Inferior parietal cortex (tissue), 1 donor: Measurements from ENCODE around the gene IL22.

Experiments
- DNase-seq: peaks from one replicate; pipeline ENCODE4 v3.0.0-alpha.2; 2016; ENCODE audit errors: extremely low spot score

The IL22 gene, protein sequence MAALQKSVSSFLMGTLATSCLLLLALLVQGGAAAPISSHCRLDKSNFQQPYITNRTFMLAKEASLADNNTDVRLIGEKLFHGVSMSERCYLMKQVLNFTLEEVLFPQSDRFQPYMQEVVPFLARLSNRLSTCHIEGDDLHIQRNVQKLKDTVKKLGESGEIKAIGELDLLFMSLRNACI

DNA sequence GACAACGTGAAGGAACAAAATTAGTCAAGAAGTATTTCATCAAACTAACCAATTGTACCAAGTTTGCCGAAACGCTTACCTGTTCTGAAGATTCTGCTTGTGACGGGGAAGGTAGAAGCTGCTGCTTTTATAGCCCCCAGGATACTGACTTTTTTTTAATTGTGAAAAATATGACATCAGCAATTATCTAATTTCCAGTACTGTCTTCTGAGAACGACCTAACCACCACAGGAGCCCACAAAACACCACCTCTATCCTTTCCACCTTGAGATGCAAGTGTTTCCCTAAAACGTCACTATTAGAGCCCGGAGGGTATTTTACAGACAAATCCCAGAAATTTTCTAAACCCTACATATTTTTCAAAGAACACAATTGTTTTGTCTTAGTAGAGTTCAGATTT is at the start of gene IL22:
TSS of gene IL22 (minus strand) at position 101 of the 400 bp plus-strand sequence. CDS start 156 bp downstream, outside the sequence.
- DNase-seq = no peak

DNA sequence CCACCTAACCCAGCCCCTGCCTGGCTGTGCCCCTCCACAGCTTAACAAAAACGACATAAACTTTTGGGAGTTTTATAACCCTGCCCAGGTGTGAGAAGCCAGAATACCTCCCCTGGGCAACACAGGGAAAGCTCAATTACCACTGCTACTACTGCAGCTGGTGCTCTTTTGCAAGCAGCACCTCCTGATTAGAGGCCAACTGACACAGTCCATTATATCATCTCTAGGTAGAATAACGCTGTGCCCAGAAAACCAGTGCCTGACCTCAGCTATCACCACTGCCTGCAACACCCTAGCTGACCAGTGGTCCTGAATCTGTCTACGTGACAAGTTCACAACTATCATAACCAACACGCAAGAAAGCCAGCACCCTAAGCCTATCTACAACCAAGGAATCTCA is 44.5 kb upstream of the IL22 start:
- no peak for DNase-seq

DNA sequence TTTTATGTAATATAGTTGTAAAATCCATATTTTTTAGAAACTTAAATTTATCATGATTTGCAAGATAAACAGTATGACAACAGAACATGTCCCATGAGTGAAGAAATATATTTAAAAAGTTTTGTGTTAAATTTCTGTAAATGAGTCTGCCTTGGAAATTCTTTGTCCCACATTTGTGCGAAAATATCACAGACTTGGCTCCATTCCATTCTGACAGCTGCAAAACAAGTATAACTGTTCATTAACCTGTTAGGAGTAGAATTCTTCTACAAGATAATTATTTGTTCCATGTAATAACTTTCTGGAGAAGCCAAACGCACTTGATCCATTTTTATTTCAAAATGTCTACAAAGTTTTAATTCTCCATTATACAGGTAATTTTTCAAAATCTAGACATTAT is 40.8 kb upstream of the IL22 start:
- DNase-seq = no peak

DNA sequence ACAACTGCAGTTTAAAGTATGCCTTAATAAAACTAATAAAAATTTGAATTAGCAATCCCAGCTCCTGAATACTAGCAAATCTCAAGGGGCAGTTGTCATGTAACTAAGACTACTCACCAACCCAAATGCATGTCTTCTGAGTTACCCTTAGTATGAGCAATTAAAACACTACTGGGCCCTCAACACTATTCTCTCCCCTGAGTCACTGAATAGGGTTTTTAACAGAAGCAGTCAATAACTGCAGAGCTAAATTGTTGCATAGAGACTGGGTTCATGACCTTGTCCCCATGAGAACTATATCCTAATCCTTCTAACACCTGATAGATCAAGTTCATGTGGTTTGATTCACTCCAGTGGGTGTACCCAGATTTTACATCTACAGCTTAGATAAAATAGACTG is 39.9 kb upstream of the IL22 start:
- DNase-seq = no peak

DNA sequence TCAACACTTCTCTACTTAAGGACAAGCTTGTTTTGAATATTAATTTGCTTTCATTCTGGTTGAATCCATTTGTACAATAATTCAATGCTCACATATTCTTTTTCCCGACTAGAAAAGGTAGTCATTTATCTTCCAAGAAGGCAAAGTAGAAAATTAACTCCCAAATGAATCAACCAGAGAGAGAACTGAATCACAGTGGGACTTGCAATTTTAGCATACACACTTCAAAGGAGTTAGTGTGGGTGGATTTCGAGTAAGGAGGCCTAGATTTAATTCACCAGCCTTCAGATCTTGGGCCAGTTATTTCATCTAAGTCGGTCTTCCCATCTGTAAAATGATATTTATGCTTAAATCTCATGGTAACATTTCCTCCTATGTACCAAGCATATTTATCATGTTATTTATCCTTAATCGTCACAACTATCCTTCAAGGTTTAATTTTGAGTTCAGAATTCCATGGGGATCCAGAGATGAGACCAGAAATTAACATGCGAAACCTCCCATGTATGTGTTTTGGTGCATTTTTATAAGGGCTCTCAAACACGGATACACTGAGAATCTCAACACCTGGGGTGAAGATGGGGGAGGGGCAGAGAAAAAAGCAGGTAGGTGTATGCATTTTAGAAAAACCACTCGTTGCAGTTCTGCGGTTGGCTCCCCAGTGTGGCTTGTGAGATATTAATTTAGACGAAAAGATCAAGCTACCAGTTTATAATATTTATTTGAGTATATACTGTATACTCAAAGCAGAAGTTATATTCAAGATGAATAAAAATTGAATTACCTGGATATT is 38.9 kb upstream of the IL22 start:
- DNase-seq = no peak

DNA sequence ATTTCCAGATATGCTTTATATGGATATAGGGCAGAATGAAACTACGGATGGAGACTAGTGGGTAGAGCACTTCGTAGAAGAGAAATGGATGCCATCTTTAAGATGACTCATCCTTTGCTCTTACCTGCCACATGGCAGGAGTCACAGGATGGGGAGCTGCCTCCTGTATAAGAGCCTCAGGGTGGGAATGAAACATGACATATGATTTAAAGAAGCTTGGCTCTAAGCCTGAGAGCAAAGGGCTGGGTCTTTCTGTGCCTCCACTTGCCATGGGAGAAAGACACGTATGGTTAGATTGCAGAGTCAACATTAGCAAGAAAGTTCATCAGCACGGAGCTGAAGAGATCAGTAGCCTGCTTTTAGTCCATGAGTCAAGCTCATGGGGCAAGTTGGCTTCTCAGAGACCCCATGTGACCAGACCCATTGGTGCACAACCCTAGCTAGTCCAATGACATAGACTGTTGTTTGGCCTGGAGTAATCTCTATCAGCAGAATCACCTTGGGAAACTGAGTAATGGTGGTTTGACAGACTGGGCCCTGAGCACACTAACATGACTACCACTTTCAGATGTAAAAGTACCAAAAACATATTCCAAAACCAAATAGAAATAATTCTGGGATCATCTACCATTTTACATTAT is 38.1 kb upstream of the IL22 start:
- DNase-seq = no peak

DNA sequence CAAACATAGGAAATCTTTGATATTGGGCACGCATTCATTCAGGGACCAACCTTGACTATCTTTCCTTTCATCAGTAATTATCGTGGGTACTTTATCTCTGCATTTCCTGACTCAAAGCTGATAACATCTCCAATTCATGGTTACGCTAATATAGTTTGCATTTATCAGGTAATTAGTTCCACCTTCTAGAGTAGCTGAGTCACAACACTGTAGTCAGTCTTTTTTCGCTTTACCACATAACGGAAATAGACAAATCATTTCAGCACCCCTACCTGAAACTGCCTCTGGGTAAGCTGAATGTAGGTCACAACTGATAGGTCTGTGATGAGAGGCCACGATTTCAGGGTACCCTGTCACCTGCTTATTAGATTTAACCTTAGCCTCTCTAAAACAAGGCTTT is 36.7 kb upstream of the IL22 start:
- no peak for DNase-seq

DNA sequence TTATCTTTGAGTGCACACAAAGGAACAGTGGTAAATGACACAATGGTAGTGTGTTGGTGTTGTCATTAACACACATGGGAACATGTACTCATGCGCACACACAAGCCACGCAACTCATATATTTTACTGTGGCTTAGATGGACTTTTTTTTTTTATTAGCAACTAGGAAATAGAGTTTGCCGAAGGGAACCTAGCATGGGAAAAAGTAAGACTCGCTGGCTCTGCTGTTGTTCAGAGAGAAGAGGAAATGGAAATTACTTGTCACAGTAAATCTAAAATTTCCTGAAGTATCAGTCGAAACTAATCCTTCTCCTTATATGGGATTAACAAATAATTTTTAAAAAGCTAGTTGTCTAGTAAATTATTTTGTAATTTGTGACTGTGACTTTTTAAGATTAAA is 33.7 kb upstream of the IL22 start:
- no peak for DNase-seq

DNA sequence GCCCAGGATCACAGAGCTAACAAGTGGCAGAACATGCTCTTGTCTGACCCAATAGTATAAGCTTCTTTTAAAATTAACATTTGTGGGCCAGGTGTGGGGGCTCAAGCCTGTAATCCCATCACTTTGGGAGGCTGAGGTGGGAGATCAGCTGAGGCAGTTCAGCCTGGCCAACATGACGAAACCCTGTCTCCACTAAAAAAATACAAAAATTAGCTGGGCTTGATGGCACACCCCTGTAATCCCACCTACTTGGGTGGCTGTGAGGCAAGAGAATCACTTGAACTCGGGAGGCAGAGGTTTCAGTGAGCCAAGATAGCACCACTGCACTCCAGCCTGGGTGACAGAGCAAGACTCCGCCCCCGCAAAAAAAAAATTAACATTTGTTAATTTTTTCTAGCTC is 33.0 kb upstream of the IL22 start:
- no peak for DNase-seq

DNA sequence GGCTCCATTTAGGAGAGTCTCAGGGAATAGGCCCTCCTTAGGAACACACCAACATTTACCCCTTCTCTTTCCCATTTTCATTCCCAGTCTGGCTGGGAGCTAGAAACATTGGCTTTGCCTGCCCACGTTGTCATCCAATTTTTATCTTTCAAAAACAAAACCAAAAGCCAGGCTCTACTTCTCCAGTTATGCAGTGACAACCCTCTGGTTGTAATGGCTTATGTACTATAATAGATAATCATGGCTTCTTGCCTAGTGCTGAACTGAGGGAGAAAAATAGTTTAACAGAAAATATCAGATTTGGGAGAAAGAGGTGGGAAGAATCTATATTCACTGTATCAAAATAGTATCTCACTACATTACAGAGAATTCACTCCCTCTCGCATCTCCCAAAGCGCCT is 32.1 kb upstream of the IL22 start:
- no peak for DNase-seq

DNA sequence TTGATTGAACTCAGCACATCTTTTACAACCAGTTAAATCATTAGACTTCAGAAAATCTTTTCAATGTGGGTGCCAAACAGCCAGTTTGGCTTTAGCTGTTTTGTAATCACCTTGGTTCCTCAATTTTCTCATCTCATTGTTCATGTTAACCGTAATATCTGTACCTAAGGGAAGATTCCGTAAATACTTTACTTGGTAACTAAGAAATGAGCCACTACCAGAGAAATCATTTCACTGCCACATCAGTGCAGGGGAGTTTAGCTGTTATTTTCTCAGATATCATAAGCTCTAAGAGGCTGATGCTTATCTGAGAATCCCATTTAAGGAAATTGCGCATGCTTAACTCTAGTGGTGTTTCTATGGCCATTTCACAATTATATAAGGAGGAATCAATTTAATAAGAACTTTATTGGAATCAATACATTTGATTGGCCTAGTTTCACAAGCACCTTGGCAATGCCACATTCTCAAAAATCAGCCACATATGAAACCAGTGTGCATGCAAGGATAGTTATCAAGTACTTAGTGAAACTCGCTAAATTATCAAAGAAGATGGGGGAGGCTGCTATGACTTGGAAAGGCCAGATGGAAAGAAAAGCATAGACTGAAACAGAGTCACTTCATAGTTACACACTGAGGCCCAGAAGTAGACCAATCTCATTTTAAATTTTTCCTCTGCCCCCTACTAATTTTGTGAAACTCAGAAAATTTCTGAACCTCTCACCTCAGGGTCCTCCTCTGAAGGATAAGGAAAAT is 28.1 kb upstream of the IL22 start:
- DNase-seq = no peak

DNA sequence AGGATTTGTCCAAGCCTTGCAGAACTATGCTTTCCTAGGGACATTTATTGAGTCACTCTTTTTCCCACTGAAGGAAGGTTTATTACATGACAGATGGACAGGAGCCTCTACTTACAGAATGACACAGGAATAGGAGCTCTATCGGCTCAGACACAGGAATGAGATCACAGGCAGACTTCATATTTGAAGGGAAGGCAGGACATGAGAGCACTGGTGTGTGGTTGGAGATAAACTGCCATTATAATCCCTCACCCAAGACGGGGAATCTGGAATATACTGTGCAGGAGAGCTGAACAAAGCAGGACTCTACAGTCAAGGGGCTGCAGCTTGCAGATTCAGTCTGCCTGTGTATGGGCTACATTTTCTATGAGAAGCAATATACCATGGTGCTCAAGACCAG is 26.8 kb upstream of the IL22 start:
- no peak for DNase-seq

DNA sequence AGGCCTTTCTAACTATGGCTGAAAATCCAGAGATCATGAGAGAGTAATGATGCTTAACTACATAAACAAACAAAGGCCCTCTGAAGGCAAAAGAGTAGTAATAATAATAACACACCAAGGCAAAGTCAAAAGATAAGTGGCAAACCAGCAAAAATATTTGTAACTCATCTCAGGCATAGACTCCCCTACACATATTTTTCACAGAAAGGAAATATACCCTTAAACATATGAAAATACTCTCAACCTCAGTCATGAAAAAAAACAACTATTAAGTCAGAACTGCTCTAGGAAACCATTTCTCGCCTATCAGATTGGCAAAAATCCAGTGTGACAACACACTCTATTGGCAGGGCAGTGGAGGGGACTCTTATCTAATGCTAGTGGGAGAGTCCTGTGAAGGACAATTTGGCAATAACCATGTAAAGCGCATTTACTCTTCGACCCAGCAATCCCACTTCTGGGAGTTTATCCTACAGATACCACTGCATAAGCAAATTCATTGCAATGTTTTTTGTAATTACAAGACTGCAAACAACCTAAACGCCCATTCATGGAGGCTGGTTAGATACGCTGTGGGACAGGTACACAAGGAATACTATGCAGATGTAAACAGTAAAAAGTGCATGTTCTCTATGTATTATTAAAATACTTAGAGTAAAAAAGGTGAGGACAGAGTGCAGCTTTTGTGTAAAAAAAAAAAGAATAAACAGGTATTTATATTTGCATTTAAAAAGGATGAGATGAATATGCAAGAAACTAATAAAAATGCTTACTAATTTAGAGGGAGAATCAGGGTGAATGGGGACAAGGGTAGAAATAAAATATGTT is 26.0 kb upstream of the IL22 start:
- DNase-seq = no peak

DNA sequence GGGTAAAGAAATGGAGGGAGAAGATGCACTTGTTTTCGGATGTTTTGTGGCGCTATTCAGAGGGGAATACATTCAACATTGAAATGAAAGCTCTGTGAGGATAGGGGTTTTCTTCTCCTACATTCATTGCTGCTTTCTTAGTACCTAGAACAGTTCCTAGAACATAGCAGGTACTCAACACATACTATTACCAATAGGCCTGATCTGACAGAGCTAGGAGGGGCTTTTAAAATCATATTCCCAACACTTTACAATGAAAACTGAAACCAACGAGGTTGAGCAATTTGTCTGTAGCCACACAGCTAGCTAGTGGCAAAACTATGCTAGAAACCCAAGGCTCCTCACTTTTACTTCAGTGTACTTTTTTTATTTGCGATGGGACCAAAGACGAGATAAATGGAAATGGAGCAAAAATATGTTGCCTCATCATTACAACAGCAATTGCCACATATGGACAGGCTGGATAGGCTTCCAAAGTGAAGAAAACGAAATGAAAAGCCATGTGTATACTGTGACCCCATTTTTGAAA is 23.1 kb upstream of the IL22 start:
- DNase-seq = no peak

DNA sequence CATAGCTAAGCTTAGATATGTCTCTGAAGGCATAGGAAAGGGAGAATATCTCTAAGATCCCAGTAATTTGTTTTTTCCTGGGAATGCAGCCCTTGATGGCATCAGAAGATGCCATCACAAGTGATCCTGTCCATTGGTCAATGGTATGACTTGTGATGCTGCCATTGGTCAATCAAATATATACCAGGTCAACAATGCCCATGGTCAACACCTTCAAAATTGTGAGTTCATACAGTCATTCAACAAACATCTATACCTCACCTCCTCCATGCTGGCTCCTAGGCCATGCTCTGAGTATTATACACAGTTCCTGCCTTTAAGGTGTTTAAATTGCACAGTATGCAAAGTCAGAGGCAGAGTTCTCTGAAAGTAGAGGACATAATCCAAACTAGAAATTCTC is 19.3 kb upstream of the IL22 start:
- no peak for DNase-seq

DNA sequence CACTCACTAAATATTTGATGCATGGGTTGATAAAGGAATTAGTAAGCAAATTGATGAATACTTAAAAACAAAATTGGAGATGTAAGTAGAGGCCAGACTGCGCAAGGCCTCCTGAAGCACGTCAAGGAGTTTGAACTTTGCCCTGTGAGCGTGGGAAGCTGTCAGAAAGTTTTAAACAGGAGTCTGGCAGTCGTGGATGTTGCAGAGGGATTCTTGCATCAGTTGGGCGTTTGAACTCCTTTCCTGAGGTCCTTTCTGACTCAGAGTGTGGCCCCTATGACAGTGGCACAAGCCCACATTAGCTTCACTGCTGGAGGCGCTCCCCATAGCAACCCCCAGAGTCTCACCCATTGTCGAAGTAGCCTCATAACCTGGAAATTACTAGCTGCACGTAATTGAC is 17.9 kb upstream of the IL22 start:
- no peak for DNase-seq

DNA sequence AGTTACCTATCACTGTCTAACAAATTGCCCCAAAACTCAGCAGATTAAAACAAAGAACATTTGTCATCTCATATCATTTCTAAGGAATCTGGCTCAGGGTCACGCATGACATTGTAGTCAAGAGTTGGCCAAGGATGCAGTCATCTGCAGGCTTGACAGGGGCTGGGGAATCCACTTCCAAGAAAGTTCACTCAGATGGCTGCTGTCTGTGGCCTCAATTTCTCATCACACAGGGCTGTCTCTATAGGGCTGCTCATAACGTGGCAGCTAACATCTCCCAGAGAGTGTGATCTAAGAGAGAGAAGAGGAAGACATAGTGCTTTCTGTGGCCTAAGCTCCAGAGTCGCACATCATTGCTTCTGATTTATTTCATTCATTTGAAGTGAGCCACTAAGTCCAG is 17.0 kb upstream of the IL22 start:
- DNase-seq = no peak

DNA sequence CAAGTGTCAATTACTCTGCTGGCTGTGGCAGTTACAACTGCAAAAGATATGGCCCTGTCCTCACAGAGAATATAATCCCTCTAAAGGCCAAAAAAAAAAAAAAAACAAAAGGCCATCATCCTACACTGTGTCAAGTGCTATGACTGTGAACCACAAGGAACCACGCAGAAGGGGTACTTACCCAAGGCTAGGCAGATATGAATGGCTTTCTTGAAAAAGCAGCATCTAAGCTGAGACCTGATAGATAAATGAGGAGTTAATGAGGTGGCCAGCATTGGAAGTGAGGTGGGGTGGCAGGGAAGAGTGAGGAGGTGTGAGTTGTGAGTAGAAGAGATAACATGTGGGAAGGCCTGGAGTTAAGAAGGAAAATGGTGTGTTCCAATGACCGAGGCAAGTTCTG is 16.4 kb upstream of the IL22 start:
- DNase-seq = no peak

DNA sequence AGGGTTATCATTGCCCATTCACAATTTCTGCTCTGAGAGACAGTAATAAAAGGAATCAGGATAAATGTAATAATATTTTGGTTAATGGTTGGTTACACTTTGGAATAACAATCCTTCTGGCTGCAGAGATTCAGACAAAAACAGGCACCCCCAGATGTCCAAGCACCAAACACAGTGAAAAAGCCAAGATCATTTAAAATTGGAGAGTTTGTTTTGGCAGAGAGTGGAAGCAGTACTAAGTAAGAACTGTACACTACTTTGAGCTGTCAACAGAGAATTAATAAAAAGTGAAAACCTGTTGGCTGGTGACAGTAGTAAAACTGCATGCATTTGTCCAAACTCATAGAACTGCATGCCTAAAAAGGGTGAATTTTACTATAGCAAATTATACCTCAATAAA is 15.6 kb upstream of the IL22 start:
- no peak for DNase-seq

DNA sequence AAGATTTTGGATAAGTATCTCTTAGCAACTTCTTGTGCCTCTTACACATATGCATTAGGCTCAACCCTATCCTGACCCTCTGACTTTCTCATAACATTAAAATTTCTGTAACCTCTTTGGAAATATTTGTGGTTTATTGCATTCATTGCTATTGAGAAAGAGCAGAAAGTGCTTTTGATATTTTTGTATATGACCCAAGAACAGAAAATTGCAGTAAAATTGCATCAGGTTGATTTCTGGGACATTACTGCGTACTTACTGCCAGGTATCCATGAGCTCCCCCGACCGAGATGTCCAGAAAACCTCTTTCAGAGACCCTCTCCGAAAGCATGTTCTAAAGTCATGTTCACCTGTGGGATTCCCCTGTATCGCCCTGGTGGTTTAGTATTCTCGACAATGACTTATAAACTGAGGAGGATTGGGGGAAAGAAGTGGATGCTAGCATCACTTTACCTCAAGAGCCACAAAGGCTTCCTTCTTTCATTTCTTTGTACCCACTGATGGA is 14.5 kb upstream of the IL22 start:
- DNase-seq = no peak

DNA sequence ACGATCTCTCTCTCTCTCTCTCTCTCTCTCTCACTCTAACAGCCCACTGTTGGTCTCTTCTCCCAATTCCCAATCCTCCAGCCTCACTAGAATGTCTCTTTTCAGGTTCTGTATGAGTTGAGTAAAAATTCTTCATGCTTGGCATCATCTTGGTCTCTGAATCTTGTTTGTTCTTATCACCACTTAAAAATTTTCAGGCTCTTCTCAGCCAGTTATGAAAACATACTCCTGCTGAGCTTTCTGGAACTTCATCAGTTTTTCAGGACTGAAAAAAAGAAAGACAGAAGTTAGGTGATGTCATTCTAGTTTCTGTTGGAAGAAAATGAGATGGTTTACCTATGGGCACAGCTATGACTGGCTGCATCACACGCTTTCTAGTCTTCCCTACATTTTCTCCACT is 11.5 kb upstream of the IL22 start:
- no peak for DNase-seq
